GM18870 (cell line): Measurements from ENCODE around the gene LRFN4.

ENCODE experiments used
- ATAC-seq: cut with Tn5 transposase; IDR thresholded peaks from one replicate; pipeline ENCODE4 v1.9.1; 2021; ENCODE audit warnings: moderate library complexity; ENCODE audit not compliant: unreplicated experiment

LRFN4 gene

GRCh38 chr11:66845143-66845875 is 11.6 kb upstream of the LRFN4 start:
- no peak for ATAC-seq

DNA sequence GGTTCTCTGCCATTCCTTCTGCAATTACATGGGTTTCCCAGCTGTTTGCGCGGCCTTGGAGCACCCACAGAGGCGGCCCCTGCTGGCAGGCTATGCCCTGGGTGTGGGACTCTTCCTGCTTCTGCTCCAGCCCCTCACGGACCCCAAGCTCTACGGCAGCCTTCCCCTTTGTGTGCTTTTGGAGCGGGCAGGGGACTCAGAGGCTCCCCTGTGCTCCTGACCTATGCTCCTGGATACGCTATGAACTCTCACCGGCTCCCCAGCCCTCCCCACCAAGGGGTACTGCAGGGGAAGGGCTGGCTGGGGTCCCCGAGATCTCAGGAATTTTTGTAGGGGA is 11.0 kb upstream of the LRFN4 start:
- ATAC-seq: no peak

DNA sequence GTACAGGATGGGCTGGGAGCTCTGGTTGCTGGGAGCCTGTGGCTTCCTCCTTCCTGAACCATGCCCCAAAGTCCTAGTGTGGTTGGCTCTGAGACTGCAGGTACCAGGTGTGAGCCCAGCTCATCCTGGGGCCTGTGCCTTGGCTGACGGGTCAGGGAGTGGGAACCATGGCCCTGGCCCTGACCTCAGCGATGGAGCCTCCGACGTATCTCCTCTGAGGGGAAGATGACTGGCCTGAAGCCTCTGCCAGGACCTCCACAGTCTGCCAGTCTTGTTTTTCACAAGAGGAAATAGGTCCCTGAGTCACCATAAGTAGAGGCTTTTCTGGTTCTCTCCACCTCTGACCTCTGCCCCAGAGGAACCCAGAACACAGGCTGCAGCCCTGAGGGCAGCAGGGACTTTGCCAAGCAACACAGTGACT is 10.2 kb upstream of the LRFN4 start:
- no peak for ATAC-seq

DNA sequence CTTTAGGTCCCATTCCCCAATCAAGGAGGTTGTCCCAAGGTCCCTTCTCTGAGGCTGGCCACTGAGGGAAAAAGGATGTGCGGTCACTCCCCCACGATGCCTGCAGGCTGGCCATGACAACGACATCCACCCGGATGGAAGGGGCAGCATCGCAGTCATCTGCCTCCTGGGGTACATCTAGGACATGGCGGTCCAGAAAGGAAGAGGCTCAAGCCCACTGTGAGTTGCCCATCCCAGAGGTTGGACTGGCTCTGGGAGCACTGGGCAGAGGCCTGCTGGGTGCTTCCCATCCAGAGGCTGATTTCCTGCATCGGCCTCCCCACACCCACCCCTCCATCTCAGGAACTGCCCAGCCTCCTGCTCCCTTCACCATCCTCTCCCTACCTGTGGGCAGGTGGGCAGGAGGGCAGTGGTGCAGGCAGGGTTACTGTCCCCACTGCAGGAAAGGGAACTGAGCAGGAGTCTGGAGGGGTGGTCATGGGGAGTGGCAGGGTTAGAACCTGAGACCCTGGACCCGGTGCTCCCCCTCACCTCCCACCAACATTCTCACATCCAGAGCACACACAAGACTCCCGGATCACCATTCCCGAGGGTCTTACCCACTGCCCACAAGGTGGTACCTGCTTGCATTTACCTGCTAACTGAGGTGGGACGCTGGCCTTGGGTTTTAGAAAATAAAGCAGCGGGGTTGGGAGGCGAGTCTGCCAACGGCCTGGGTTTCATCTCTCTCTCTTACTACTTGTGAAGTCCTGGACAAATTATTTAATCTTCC is 9.2 kb upstream of the LRFN4 start:
- ATAC-seq: no peak

DNA sequence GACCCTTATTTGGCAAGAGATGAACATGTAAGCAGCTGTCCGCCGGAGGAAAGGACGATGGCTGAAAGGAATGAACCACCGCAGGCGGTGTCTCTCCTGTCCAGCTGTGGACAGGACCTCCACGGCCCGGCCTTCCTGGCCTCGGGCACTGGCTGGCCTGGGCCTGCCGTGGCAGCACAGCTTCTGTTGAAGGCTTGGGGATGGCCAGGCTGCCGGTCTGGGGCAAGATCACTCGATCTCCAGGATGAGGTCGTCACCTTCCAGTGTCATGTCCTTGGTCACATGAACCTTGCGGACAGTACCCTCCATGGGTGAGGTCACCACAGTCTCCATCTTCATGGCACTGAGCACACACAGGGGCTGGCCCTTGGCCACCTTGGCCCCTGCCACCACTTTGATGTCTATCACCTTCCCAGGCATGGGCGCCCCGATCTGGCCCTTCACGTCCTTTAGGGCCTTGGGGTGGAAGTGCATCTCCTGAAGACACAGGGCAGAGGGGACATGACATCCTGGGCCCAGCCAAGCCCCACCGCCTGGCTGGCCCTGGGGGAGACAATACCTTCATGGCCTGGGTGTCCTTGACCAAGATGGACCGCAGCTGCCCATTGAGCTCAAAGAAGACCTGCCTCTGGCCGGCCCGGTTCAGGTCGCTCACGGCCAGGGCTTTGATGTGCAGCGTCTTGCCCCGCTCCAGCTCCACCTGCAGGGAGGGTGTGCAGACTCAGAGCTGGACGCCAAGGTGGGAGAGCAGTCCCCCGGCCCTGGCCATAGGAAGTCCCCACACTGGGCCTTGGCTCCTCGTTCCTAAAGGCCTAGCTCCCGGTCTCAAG is 8.0 kb upstream of the LRFN4 start:
- no peak for ATAC-seq

DNA sequence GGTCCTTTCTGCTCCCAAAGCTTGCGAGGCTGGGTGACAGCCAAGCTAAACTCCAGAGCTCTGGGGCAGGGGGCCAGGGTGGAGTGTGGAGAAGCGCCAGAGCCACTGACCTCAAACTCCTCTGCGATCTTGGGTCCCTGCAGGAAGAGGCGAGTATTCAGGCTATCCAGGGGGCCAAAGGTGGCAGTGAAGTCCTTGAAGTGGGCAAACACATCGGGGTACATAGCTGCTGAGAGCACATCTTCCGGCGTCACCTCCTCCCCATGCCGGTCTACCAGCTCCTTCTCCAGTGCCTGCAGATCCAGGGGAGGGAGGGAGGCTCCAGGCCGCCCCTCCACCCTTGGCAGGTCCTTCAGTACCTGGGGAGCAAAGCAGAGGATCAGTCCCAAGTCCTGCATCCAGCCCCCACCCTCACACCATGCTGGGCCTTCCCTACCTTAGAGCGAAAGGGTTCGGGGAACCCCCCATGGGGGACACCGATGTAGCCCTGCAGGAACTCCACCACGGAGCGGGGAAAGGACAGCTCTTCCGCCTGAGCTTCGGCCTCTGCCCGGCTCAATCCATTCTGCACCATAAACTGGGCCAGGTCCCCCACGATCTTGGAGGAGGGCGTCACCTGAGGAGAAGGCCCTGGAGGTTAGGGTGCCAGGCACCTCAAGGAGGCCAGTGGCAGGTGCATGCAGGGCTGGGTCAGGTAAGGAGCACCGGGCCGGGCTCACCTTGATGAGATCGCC is 7.2 kb upstream of the LRFN4 start:
- ATAC-seq: no peak

GRCh38 chr11:66850235-66850587 is 6.7 kb upstream of the LRFN4 start:
- no peak for ATAC-seq

DNA sequence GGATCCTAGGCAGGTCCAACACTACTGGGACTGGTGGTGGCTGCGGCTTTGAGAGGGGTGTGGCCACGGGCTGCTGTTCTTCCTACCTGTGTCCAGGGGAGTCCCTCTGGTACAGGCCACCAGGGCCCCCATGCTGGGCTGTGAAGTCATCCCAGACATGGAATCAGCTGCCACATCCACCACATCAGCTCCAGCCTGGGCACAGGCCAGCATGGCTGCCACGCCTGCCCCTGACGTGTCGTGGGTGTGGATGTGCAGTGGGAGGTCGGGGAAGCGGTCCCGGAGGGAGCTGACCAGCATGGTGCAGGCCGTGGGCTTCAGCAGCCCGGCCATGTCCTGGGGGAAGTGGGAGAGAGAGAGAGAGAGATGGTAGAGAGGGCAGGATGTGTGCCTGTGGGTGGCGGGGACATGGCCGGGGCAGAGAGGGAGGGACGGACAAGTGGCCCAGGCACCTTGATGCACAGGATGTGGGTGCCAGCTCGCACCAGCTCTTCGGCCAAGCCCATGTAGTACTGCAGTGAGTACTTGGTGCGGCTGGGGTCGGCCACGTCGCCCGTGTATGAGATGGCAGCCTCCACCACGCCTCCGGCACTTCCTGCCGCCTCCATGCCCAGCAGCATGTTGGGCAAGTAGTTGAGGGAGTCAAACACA is 6.2 kb upstream of the LRFN4 start:
- no peak for ATAC-seq

- ATAC-seq: no peak
Measured at GRCh38 chr11:66851239-66851596, 5.6 kb upstream of the LRFN4 start.

GRCh38 chr11:66851698-66852465 is 5.0 kb upstream of the LRFN4 start:
- ATAC-seq: no peak

DNA sequence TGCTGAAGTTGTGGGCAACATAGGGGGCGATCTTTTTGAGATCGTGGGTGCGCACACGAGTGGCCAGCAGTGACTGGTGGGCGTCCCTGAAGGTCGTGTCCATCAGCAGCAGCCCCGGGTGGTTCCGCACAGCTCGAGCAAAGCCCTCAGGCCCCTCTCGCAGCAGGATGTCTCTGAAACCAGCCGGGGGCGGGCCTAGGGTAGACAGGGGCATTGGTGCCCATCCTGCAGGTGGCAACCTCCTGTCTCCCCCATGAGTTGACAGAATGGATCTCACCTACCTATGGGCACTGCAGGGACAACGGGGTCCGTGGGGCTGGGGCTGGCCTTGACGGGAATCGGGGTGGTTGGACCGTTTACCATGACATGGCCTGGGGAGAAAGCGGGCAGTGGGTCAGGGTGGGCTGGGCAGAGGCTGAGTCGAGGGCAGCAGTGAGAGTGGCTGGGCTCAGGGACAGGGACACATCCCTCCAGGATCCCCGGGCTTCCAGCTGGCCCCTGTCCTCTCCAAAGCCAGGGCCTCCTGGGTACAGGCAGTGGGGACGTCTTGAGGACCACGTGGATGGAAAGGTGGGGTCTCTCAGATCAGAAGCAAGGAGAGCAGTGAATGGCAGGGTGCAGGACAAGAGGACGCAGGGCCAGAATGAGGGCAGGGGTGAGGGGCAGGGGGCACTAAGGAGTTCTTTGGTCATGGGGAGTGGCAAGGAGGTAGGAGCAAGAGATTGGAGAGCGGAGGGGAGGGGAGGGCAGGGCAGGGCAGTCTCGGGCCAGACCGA is 4.2 kb upstream of the LRFN4 start:
- ATAC-seq: no peak

DNA sequence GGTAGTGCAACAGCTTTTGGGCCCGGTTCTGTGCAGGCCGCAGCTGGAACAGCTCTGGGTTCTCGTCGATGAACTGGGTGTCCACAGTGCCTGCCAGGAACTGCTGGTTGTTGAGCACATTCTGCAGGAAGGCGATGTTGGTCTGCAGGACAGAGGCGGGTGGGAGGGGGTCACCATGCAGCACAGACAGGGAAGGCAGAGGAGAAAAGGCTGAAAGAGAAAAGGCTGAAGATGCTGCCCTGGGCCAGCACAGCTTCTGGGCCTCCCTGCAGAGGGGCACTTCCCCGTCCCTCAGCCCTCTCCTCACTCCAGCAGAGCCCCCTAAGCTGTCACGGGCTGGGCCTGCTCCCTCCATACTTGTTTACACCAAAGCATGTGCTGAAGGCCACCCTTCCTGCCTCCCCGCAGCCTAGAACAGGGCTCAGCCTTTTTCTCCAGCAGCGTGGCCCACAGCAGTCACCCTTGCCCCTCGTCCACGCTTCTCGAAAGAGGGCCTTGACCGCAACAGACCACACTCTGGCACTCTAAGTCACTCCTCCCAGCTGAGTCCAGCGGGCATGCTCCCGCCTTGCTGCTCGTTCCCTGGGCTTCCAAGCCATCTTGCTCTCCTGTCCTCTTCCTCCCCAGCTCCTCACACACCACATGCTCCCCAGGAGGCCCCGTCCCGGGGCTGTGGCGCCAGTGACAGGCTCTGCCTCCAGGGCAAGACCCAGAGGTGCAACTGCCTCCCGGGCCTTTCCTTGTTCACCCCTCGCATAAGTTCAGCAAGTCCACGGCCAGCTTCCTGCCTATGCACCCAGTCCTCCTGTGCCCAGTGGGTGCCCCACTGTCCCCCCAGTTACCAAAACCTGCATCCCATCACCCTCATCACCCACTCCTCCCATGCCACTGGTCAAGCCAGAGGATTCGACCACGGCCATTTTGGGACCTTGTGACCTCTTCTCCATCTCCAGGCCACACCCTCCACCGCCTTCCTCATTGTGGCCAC is 3.3 kb upstream of the LRFN4 start:
- no peak for ATAC-seq

DNA sequence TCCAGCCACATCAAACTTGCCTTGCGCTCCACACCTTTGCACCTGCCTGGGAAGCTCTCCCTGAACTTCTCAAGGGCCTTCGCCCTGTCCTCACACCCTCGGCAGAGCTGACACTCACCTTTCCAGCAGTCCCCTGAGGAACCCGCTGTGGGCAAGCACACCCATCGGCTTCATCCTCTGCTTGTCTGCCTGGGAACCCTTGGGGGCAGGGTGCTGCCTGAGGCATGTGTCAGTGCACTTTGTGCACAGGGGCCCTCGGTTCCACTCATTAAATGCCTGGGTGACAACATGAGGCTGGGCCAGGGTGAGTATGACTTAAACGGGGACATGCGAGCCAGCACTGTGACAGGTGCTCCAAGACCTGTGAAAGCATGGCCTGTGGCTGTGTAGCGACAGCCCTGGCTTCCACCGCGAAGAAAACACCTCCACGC is 2.6 kb upstream of the LRFN4 start:
- ATAC-seq: no peak

GRCh38 chr11:66854729-66855211 is 2.1 kb upstream of the LRFN4 start:
- no peak for ATAC-seq

- no peak for ATAC-seq
Measured at GRCh38 chr11:66855574-66856495, 1.0 kb upstream of the LRFN4 start.

GRCh38 chr11:66857234-66857926 is 516 bp downstream of the LRFN4 start:
- ATAC-seq: no peak
